Measurements from ENCODE around the gene HAGH. TPM values are rescaled to one million over a fixed set of nuclear protein-coding genes. Genes with fewer than 3 reads are reported as not detected.

HAGH gene
- total and polyA plus RNA-seq, 9 of the 15 experiments (the other 6 are each of a cell fraction or from before 2014, with no cell fraction given) = 0.46 to 35.1 (median 16.8) TPM

DNA sequence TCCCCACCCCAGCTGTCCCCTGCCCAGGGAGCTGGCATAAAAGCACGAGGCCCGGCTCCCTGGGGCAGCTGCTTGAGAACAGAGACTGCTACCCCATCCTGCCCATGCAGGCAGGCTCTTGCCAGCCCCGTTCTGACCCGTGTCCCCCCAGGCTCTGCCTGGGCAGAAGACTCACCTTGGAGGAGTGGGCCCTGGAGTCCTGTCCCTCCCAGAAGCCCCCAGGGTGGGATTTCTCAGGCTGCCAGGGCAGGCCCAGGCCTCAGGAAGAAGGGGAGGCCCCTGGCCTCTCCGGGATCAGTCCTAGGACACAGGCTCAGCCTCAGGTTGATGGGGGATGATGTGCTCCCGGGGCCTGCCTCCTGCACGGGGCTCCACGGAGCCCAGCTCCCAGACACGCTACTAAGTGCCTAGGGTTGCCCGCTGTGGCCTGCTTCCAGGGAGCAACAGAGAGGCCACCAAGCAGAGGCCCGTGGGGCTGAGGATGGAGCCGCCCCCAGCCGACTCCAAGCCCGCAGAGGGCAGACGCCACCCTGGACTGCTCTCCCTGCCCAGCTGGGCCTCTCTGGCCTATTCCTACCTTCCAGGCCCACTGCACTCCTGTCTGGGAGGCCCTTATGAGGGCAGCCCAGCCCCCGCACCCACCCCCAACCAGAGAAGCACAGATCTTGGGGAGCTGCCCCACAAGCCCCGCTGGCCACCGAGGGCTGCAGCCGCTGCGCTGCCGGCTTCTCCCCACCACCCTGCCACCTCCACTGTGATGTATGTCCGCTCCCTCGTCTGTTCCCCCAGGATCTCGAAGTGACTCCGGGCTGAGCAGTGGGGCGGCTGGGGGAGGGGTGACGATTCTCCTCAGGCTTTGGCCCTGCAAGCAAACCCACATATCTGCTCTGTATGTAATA, 57.0 kb downstream of the HAGH start:
- H3K9me1 ChIP-seq (ENCODE audit: control insufficient read depth, insufficient read depth, low read length) = no peaks in the 10 kb centered on the region
- ChIA-PET POLR2A (interaction anchor here (0.6 to 4.3 kb wide), 9 partner anchors 10 to 385 kb away, joined by 3 to 35 read pairs (median 4); partner anchors contain the start of genes NUBP2, RPS2, SPSB3 and TRAF7), CTCF (ENCODE audit: low intra/inter-chr PET ratio) (no interaction called here)
- H3K4me3 ChIP-seq = 0 out of 2 replicates have a peak overlapping the region, but pooled peaks have one; percentile 96
- H3K9ac ChIP-seq (ENCODE audit: insufficient read depth in 1 of 2, low read depth in 2 of 2, low read length in 2 of 2) = peak overlapping the region in 1 of 2 experiments; percentile 93; a peak in 2 of 4 replicates
- DNase-seq (ENCODE audit: extremely low read depth in 1 of 4, low spot score in 3 of 4) (no peak), ATAC-seq (no peak), FAIRE-seq (no peak)
- in situ Hi-C loops (cut with MboI) = no loop called here
- H3K4me1 ChIP-seq (replicated peaks in 1 of 2; ENCODE audit: control insufficient read depth in 2 of 2, insufficient read depth in 2 of 2, low read length in 2 of 2) = peaks cover 20 to 94% of the 10 kb centered on the region in 2 experiments; a peak in 4 of 5 replicates
- BruUV-seq (replicated peaks) = no TSS peak
- H3K27me3 ChIP-seq (ENCODE audit: control insufficient read depth in 2 of 2, insufficient read depth in 2 of 2, low read length in 2 of 2) = no peaks in the 10 kb centered on the region
- H3K79me2 ChIP-seq (ENCODE audit: control insufficient read depth, insufficient read depth, low read length) = peaks cover 47% of the 10 kb centered on the region
- H2AFZ ChIP-seq (ENCODE audit: low read depth, low read length) = no peak overlapping the region
- peaks cover 8% of the 10 kb centered on the region; the same call in 1 of the 2 replicates for H4K20me1 ChIP-seq (replicated peaks; ENCODE audit: control insufficient read depth, insufficient read depth, low read length)
- H3K27ac ChIP-seq (ENCODE audit: extremely low read depth, low read depth, low read length) = no peak overlapping the region
- H3K36me3 ChIP-seq (ENCODE audit: control insufficient read depth, insufficient read depth, low read length) = peaks cover 69% of the 10 kb centered on the region; the same call in 2 of the 3 replicates
- WGBS (ENCODE audit: insufficient coverage, low coverage, missing lambda C conversion rate) = 85% methylated on average over 19 of the region's 27 CpGs
- no peaks in the 10 kb centered on the region for H3K9me3 ChIP-seq (replicated peaks; ENCODE audit: control insufficient read depth, insufficient read depth, low read depth, low read length)
- H3K4me2 ChIP-seq (ENCODE audit: insufficient read depth, low read length) = peak overlapping the region; percentile 98
- intact Hi-C loops (cut with micrococcal nuclease) = no loop called here
- TF ChIP-seq SIN3B (IDR thresholded peaks at IDR 0.05; ENCODE audit: low read depth) (0 out of 2 replicates have a peak, but pooled peaks have one; percentile 19), PML (IDR thresholded peaks at IDR 0.05; ENCODE audit: low read length) (no peak; the same call in 1 of the 2 replicates), RNF219 (CRISPR knock-in tag; IDR thresholded peaks at IDR 0.05) (no peak), PRPF4 (IDR thresholded peaks at IDR 0.05; ENCODE audit: insufficient read depth, low read depth, low read length, poor library complexity, severe bottlenecking) (no peak), HES1 (IDR thresholded peaks at IDR 0.05; ENCODE audit: low read depth) (no peak), ZBTB7A (IDR thresholded peaks at IDR 0.05; ENCODE audit: borderline replicate concordance, control insufficient read depth, low read depth, low read length) (no peak), ZC3H4 (CRISPR knock-in tag; IDR thresholded peaks at IDR 0.05; ENCODE audit: borderline replicate concordance) (no peak), ZNF444 (CRISPR knock-in tag; IDR thresholded peaks at IDR 0.05) (no peak), POU5F1 (IDR thresholded peaks at IDR 0.05; ENCODE audit: borderline replicate concordance, low read depth, low read length, partially characterized antibody) (no peak), MAZ (CRISPR knock-in tag; conservative IDR thresholded peaks at IDR 0.05 in 1 of 2, IDR thresholded peaks at IDR 0.05 in 1 of 2) (no peak), CEBPG (CRISPR knock-in tag; IDR thresholded peaks at IDR 0.05) (no peak), CEBPG (tag; conservative IDR thresholded peaks at IDR 0.05 in 1 of 2, IDR thresholded peaks at IDR 0.05 in 1 of 2) (no peak), CEBPB (tag; IDR thresholded peaks at IDR 0.05) (no peak)
- TF ChIP-seq, protein P1, sequence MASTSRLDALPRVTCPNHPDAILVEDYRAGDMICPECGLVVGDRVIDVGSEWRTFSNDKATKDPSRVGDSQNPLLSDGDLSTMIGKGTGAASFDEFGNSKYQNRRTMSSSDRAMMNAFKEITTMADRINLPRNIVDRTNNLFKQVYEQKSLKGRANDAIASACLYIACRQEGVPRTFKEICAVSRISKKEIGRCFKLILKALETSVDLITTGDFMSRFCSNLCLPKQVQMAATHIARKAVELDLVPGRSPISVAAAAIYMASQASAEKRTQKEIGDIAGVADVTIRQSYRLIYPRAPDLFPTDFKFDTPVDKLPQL (IDR thresholded peaks at IDR 0.05; ENCODE audit: extremely low read depth, insufficient read length) = no peak
- TF ChIP-seq, protein P2, sequence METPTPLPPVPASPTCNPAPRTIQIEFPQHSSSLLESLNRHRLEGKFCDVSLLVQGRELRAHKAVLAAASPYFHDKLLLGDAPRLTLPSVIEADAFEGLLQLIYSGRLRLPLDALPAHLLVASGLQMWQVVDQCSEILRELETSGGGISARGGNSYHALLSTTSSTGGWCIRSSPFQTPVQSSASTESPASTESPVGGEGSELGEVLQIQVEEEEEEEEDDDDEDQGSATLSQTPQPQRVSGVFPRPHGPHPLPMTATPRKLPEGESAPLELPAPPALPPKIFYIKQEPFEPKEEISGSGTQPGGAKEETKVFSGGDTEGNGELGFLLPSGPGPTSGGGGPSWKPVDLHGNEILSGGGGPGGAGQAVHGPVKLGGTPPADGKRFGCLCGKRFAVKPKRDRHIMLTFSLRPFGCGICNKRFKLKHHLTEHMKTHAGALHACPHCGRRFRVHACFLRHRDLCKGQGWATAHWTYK (CRISPR knock-in tag; IDR thresholded peaks at IDR 0.05) = 0 out of 2 replicates have a peak, but pooled peaks have one; percentile 26

All from K562 (cell line).